Muscle of arm (tissue), 12 donors: ENCODE data around the gene ECE2. TPM values are rescaled to one million over a fixed set of nuclear protein-coding genes. Genes with fewer than 3 reads are reported as not detected.
A peak's percentile ranks its signal among the peaks of the same experiment; 100 is the strongest.

Source experiments
- DNase-seq: peaks from one replicate; pipeline ENCODE4 v3.0.0-alpha.2; 2013
- polyA plus RNA-seq, 12 donors: library from polyadenylated mRNA; unstranded; fragments of 120-200 nt; gene quantifications; one replicate each; pipeline ENCODE4 v1.2.1, GENCODE V29; 2013; ENCODE audit not compliant: insufficient read length in 12 of 12

ECE2 gene
- polyA plus RNA-seq, 12 donors, result 0.43 TPM; not detected in 11

GRCh38 chr3:184314700-184315542, 39.1 kb downstream of the ECE2 start:
- DNase-seq, result peak; percentile 85

GRCh38 chr3:184315543-184315867, 39.7 kb downstream of the ECE2 start:
- DNase-seq, result no peak

GRCh38 chr3:184315871-184316661, 40.2 kb downstream of the ECE2 start:
- DNase-seq, result no peak

- DNase-seq, result no peak
Measured at GRCh38 chr3:184316792-184317191, 41.0 kb downstream of the ECE2 start.

- no peak for DNase-seq
Measured at GRCh38 chr3:184317201-184317600, 41.4 kb downstream of the ECE2 start.

- peak; percentile 86 for DNase-seq
Measured at GRCh38 chr3:184320104-184320445, 44.3 kb downstream of the ECE2 start.

GRCh38 chr3:184321666-184322065, 45.8 kb downstream of the ECE2 start:
- no peak for DNase-seq

- no peak for DNase-seq
Measured at GRCh38 chr3:184322731-184323487, 47.1 kb downstream of the ECE2 start.

- DNase-seq, result no peak
Measured at GRCh38 chr3:184323696-184324095, 47.9 kb downstream of the ECE2 start.

GRCh38 chr3:184325269-184325668, 49.4 kb downstream of the ECE2 start:
- no peak for DNase-seq

GRCh38 chr3:184325715-184326369, 50.0 kb downstream of the ECE2 start:
- DNase-seq, result no peak

GRCh38 chr3:184327171-184327570, 51.3 kb downstream of the ECE2 start:
- no peak for DNase-seq

- DNase-seq, result no peak
Measured at GRCh38 chr3:184328516-184328915, 52.7 kb downstream of the ECE2 start.

GRCh38 chr3:184332370-184333090, 56.7 kb downstream of the ECE2 start:
- DNase-seq, result no peak

- no peak for DNase-seq
Measured at GRCh38 chr3:184333190-184333589, 57.4 kb downstream of the ECE2 start.

GRCh38 chr3:184333700-184334099, 57.9 kb downstream of the ECE2 start:
- no peak for DNase-seq

GRCh38 chr3:184334470-184335158, 58.8 kb downstream of the ECE2 start:
- no peak for DNase-seq

GRCh38 chr3:184335291-184335660, 59.5 kb downstream of the ECE2 start:
- no peak for DNase-seq

GRCh38 chr3:184335661-184336546, 60.1 kb downstream of the ECE2 start:
- peak; percentile 89 for DNase-seq
